Panc1 (cell line): ENCODE measurements around the gene SLIT3. TPM values are rescaled to one million over a fixed set of nuclear protein-coding genes. Genes with fewer than 3 reads are reported as not detected.

ENCODE experiments used
- ATAC-seq: fragments of 200-7000 bp; cut with Tn5 transposase; 2 replicates; pipeline ENCODE4 v1.9.1; 2020; ENCODE audit warnings: mild to moderate bottlenecking, moderate library complexity
- BruUV-seq: library from RNA; stranded (reverse); fragments of 400-500 nt; replicated peaks from 2 replicates; lab custom pipeline; 2021; lab: Mats Ljungman, UMichigan
- CTCF ChIA-PET: fragments of 300-600 bp; sonication (Branson Sonifier 250); formaldehyde crosslinking; loops from one replicate; lab custom pipeline; 2022; ENCODE audit warnings: antibody characterized with exemption; lab: Charles Lee
- POLR2A ChIA-PET: fragments of 300-600 bp; sonication (Branson Sonifier 250); formaldehyde crosslinking; loops from one replicate; lab custom pipeline; 2022; ENCODE audit warnings: antibody characterized with exemption; lab: Charles Lee
- DNase-seq: peaks from one replicate; pipeline ENCODE4 v3.0.0-alpha.2; 2010; ENCODE audit warnings: low read depth, low spot score
- H3K27ac ChIP-seq: 2 replicates; pipeline ENCODE4 v1.5.1; 2011; ENCODE audit warnings: mild to moderate bottlenecking, low read length, inconsistent platforms
- H3K27me3 ChIP-seq: fragments of 200-500 bp; sonication (Bioruptor generic); 2 replicates; pipeline ENCODE4 v1.6.0; 2014; ENCODE audit warnings: low read length, inconsistent platforms; ENCODE audit not compliant: control insufficient read depth, insufficient read depth
- H3K36me3 ChIP-seq: fragments of 200-500 bp; sonication (Bioruptor generic); 2 replicates; pipeline ENCODE4 v1.5.1; 2014; ENCODE audit warnings: inconsistent platforms, mild to moderate bottlenecking, low read length, moderate library complexity; ENCODE audit not compliant: control insufficient read depth, insufficient read depth
- H3K4me1 ChIP-seq: 2 replicates; pipeline ENCODE4 v1.5.1; 2011; ENCODE audit warnings: inconsistent platforms, mild to moderate bottlenecking, low read length, moderate library complexity; ENCODE audit not compliant: control insufficient read depth, insufficient read depth
- H3K4me3 ChIP-seq, 2 experiments: 2 replicates each; pipeline ENCODE4 v1.5.1; 2011 to 2012; ENCODE audit warnings: low read depth in 2 of 2, low read length in 2 of 2, mild to moderate bottlenecking in 2 of 2, inconsistent platforms in 1 of 2, moderate library complexity in 1 of 2
- H3K9me3 ChIP-seq: fragments of 200-500 bp; sonication (Bioruptor generic); 2 replicates; pipeline ENCODE4 v1.5.1; 2014; ENCODE audit warnings: low read depth, mild to moderate bottlenecking, inconsistent platforms, low read length, moderate library complexity; ENCODE audit not compliant: control insufficient read depth, insufficient read depth
- CTCF ChIP-seq: fragments of 450-650 bp; IDR thresholded peaks from 2 replicates; pipeline ENCODE4 v1.5.1; 2017; ENCODE audit warnings: mild to moderate bottlenecking
- POLR2AphosphoS5 ChIP-seq: IDR thresholded peaks from 2 replicates; pipeline ENCODE4 v1.6.1; 2012; ENCODE audit warnings: mild to moderate bottlenecking, low read depth, low read length, moderate library complexity
- REST ChIP-seq, 2 experiments: IDR thresholded peaks; 2 replicates each; pipeline ENCODE4 v1.6.1; 2011 to 2012; ENCODE audit warnings: low read depth in 2 of 2, control low read depth in 1 of 2, low read length in 1 of 2, mild to moderate bottlenecking in 1 of 2, moderate library complexity in 1 of 2; ENCODE audit not compliant: insufficient read depth in 1 of 2
- SIN3A ChIP-seq: IDR thresholded peaks from 2 replicates; pipeline ENCODE4 v1.6.1; 2012; ENCODE audit warnings: low read depth, mild to moderate bottlenecking, low read length, moderate library complexity, borderline replicate concordance; ENCODE audit not compliant: insufficient read depth
- TCF7L2 ChIP-seq: IDR thresholded peaks from 2 replicates; pipeline ENCODE4 v1.6.1; 2011; ENCODE audit warnings: mild to moderate bottlenecking, low read depth, low read length, inconsistent platforms
- in situ Hi-C: cut with HindIII; loops from 2 replicates; pipeline ENCODE4 v1.10.0; 2016; ENCODE audit warnings: low sequenced_read_pairs, low pct_unique_long_range_greater_than_20kb
- intact Hi-C: fragments of 100-400 bp; cut with micrococcal nuclease; formaldehyde crosslinking; loops from one replicate; pipeline ENCODE4 v1.10.0; 2022; ENCODE audit not compliant: unreplicated experiment
- total RNA-seq: library from RNA; stranded (reverse); gene quantifications from one replicate; pipeline ENCODE4 v1.2.1, GENCODE V29; 2021; ENCODE audit not compliant: unreplicated experiment

Gene SLIT3
- total RNA-seq, 1 experiment from 2014 or later = 26.4 TPM

GRCh38 chr5:169018925-169019324 is 282.0 kb downstream of the SLIT3 start:
- POLR2A ChIA-PET = no interaction called here
- Histone ChIP-seq H3K4me1 (no peaks in the 10 kb centered on the region), H3K9me3 (no peaks in the 10 kb centered on the region), H3K4me3 (no peak overlapping the region), H3K27me3 (no peaks in the 10 kb centered on the region), H3K36me3 (no peaks in the 10 kb centered on the region), H3K27ac (no peak overlapping the region)
- CTCF ChIA-PET = no interaction called here
- no peak for TF ChIP-seq CTCF
- no peak for TF ChIP-seq REST (IDR thresholded peaks at IDR 0.05; ENCODE audit: insufficient read depth in 1 of 2, low read depth in 2 of 2, low read length in 1 of 2)
- no peak for TF ChIP-seq SIN3A
- no peak for TF ChIP-seq TCF7L2
- TF ChIP-seq POLR2AphosphoS5 = no peak
- BruUV-seq = no TSS peak
- in situ Hi-C loops (no loop called here), intact Hi-C loops (no loop called here)
- DNase-seq = no peak
- no peak for ATAC-seq

- DNase-seq (no peak), ATAC-seq (no peak)
- POLR2A ChIA-PET = no interaction called here
- Histone ChIP-seq H3K9me3 (no peaks in the 10 kb centered on the region), H3K36me3 (no peaks in the 10 kb centered on the region), H3K4me1 (no peaks in the 10 kb centered on the region), H3K4me3 (no peak overlapping the region), H3K27me3 (no peaks in the 10 kb centered on the region), H3K27ac (no peak overlapping the region)
- intact Hi-C loops (no loop called here), in situ Hi-C loops (no loop called here)
- TF ChIP-seq TCF7L2 = no peak
- no peak for TF ChIP-seq SIN3A
- TF ChIP-seq POLR2AphosphoS5 = no peak
- TF ChIP-seq CTCF = no peak
- no peak for TF ChIP-seq REST (IDR thresholded peaks at IDR 0.05; ENCODE audit: insufficient read depth in 1 of 2, low read depth in 2 of 2, low read length in 1 of 2)
- CTCF ChIA-PET = no interaction called here
- BruUV-seq = no TSS peak
These were observed 284.9 kb downstream of the SLIT3 start for GRCh38 chr5:169015991-169016390.
